Peyer's patch (tissue), 4 donors: ENCODE data around the gene PTBP1. TPM values are rescaled to one million over a fixed set of nuclear protein-coding genes. Genes with fewer than 3 reads are reported as not detected.
A peak's percentile ranks its signal among the peaks of the same experiment; 100 is the strongest.
"Not testable (repeated sequence)": the region's sequence is repeated elsewhere in the genome, so short reads cannot be mapped to it uniquely, and the experiment has no call there.

Experiments used
- DNase-seq, 3 donors: peaks; one replicate each; pipeline ENCODE4 v3.0.0-alpha.2; 2017 to 2019
- H3K27ac ChIP-seq, 4 donors: fragments of 200-600 bp; sonication (generic); one replicate each; pipeline ENCODE4 v1.5.1; 2016 to 2019
- H3K27me3 ChIP-seq, 2 donors: fragments of 200-600 bp; sonication (generic); one replicate each; pipeline ENCODE4 v1.5.1; 2019
- H3K36me3 ChIP-seq, 3 donors: fragments of 200-600 bp; sonication (generic); one replicate each; pipeline ENCODE4 v1.5.1; 2016 to 2019
- H3K4me1 ChIP-seq, 4 donors: fragments of 200-600 bp; sonication (generic); one replicate each; pipeline ENCODE4 v1.5.1; 2016 to 2019
- H3K4me3 ChIP-seq, 4 donors: fragments of 200-600 bp; sonication (generic); 1 replicate in 3 of 4; 2 replicates in 1 of 4; pipeline ENCODE4 v1.5.1; 2016 to 2019; ENCODE audit warnings: mild to moderate bottlenecking in 1 of 4
- H3K9me3 ChIP-seq, 4 donors: fragments of 200-600 bp; sonication (generic); one replicate each; pipeline ENCODE4 v1.5.1; 2016 to 2019; ENCODE audit warnings: mild to moderate bottlenecking in 1 of 4
- POLR2A ChIP-seq, 2 donors: fragments of 450-650 bp; IDR thresholded peaks; one replicate each; pipeline ENCODE4 v1.5.1; 2017; ENCODE audit warnings: antibody characterized with exemption in 2 of 2, mild to moderate bottlenecking in 2 of 2, moderate library complexity in 2 of 2
- total RNA-seq, 4 donors: library from RNA; depleted of rRNA; stranded (reverse); fragments of >200 nt; gene quantifications; one replicate each; pipeline ENCODE4 v1.1.0, GENCODE V29; 2016
- TF ChIP-seq, protein P1 (sequence below), 6 experiments: fragments of 450-650 bp in 4 of 6; fragments of 200-600 bp in 2 of 6; sonication (generic) in 1 of 6; IDR thresholded peaks; one replicate each; pipeline ENCODE4 v1.5.1; 2017 to 2019; ENCODE audit warnings: antibody characterized with exemption in 6 of 6, mild to moderate bottlenecking in 3 of 6, moderate library complexity in 1 of 6

The PTBP1 gene
- total RNA-seq, 4 donors from 2014 or later, result 173 to 436 (median 229) TPM

- DNase-seq, result no peak
- Histone ChIP-seq H3K27ac (no peak overlapping the region), H3K27me3 (peaks cover 0 to 22% of the 10 kb centered on the region in 2 donors), H3K36me3 (no peaks in the 10 kb centered on the region), H3K4me1 (peaks cover 0 to 11% (median 6%) of the 10 kb centered on the region in 4 donors), H3K4me3 (peak overlapping the region in 2 of 4 donors; percentile 22 to 24), H3K9me3 (no peaks in the 10 kb centered on the region)
- TF ChIP-seq POLR2A (IDR thresholded peaks at IDR 0.05), result no peak
- TF ChIP-seq, protein P1, sequence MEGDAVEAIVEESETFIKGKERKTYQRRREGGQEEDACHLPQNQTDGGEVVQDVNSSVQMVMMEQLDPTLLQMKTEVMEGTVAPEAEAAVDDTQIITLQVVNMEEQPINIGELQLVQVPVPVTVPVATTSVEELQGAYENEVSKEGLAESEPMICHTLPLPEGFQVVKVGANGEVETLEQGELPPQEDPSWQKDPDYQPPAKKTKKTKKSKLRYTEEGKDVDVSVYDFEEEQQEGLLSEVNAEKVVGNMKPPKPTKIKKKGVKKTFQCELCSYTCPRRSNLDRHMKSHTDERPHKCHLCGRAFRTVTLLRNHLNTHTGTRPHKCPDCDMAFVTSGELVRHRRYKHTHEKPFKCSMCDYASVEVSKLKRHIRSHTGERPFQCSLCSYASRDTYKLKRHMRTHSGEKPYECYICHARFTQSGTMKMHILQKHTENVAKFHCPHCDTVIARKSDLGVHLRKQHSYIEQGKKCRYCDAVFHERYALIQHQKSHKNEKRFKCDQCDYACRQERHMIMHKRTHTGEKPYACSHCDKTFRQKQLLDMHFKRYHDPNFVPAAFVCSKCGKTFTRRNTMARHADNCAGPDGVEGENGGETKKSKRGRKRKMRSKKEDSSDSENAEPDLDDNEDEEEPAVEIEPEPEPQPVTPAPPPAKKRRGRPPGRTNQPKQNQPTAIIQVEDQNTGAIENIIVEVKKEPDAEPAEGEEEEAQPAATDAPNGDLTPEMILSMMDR (IDR thresholded peaks at IDR 0.05), result no peak
Measured at GRCh38 chr19:843836-844545, 46.7 kb downstream of the PTBP1 start.

- Histone ChIP-seq H3K9me3 (no peaks in the 10 kb centered on the region), H3K27ac (no peak overlapping the region), H3K27me3 (peaks cover 0 to 22% of the 10 kb centered on the region in 2 donors), H3K4me3 (no peak overlapping the region), H3K36me3 (no peaks in the 10 kb centered on the region), H3K4me1 (peaks cover 0 to 11% (median 6%) of the 10 kb centered on the region in 4 donors)
- TF ChIP-seq POLR2A (IDR thresholded peaks at IDR 0.05), result no peak
- TF ChIP-seq, protein P1 (IDR thresholded peaks at IDR 0.05), result no peak
- no peak for DNase-seq
Measured at GRCh38 chr19:844546-844971, 47.3 kb downstream of the PTBP1 start.

DNA sequence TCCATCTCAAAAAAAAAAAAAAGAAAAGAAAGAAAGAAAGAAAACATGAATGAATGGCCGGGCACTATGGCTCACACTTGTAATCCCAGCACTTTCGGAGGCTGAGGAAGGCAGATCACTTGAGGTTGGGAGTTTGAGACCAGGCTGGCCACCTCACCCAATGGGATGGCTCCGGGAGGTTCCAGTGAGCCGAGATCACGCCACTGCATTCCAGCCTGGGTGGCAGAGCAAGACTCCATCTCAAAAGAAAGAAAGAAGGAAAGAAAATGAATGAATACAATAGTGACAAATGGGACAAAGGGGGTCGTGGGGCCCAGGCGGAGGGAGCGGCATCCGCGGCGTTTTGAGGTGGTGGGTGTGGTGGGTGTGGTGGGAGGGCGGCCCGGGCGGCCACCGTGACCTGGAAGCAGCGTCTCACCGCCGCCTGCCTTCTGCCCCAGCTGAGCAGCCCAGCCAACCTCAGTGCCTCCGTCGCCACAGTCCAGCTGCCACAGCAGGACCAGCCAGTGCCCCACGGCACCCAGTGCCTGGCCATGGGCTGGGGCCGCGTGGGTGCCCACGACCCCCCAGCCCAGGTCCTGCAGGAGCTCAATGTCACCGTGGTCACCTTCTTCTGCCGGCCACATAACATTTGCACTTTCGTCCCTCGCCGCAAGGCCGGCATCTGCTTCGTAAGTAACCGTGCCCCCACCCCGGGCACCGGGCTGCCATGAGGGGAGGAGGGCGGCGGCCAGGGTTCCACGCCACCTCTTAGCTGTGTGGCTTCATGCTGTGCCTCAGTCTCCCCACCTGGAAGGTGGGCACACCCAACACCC is 48.7 kb downstream of the PTBP1 start:
- DNase-seq, result no peak
- Histone ChIP-seq H3K36me3 (no peaks in the 10 kb centered on the region), H3K9me3 (no peaks in the 10 kb centered on the region), H3K4me1 (peaks cover 0 to 11% (median 6%) of the 10 kb centered on the region in 4 donors), H3K27ac (no peak overlapping the region), H3K4me3 (no peak overlapping the region), H3K27me3 (peaks cover 0 to 22% of the 10 kb centered on the region in 2 donors)
- TF ChIP-seq POLR2A (IDR thresholded peaks at IDR 0.05), result no peak
- TF ChIP-seq, protein P1 (IDR thresholded peaks at IDR 0.05), result no peak

- TF ChIP-seq POLR2A (IDR thresholded peaks at IDR 0.05), result no peak
- TF ChIP-seq, protein P1 (IDR thresholded peaks at IDR 0.05), result no peak
- H3K9me3 ChIP-seq, result no peaks in the 10 kb centered on the region
- peak overlapping the region in 1 of 4 donors; percentile 18 for H3K27ac ChIP-seq
- H3K27me3 ChIP-seq, result peaks cover 0 to 22% of the 10 kb centered on the region in 2 donors
- peaks cover 0 to 6% (median 3%) of the 10 kb centered on the region in 4 donors for H3K4me1 ChIP-seq
- H3K4me3 ChIP-seq, result no peak overlapping the region
- no peak for DNase-seq
- no peaks in the 10 kb centered on the region for H3K36me3 ChIP-seq
Measured at GRCh38 chr19:848386-848921, 51.2 kb downstream of the PTBP1 start.

GRCh38 chr19:849195-849594 is 51.9 kb downstream of the PTBP1 start:
- H3K4me1 ChIP-seq, H3K4me3 ChIP-seq, H3K36me3 ChIP-seq, H3K9me3 ChIP-seq, DNase-seq, H3K27ac ChIP-seq: not testable (repeated sequence)
- peaks cover 0 to 16% of the 10 kb centered on the region in 2 donors for H3K27me3 ChIP-seq
